IMR-90 (cell line): Measurements from ENCODE around the gene MEGF8. TPM values are rescaled to one million over a fixed set of nuclear protein-coding genes. Genes with fewer than 3 reads are reported as not detected.

ENCODE experiments used
- ATAC-seq: fragments of 200-7000 bp; cut with Tn5 transposase; 2 replicates; pipeline ENCODE4 v1.9.1; 2020; ENCODE audit warnings: low read depth, mild to moderate bottlenecking, moderate library complexity
- BruUV-seq: library from RNA; stranded (reverse); fragments of 400-500 nt; replicated peaks from 2 replicates; lab custom pipeline; 2021; lab: Mats Ljungman, UMichigan
- CTCF ChIA-PET: fragments of 300-600 bp; formaldehyde crosslinking; extraction: SDS; loops from one replicate; lab custom pipeline; 2021; ENCODE audit warnings: antibody characterized with exemption; lab: Yijun Ruan, JAX
- POLR2A ChIA-PET: fragments of 300-600 bp; sonication (Branson Sonifier 250); formaldehyde crosslinking; loops from one replicate; lab custom pipeline; 2022; ENCODE audit warnings: antibody characterized with exemption; ENCODE audit not compliant: unreplicated experiment; lab: Charles Lee
- DNase-seq: peaks from one replicate; pipeline ENCODE4 v3.0.0; 2013
- H2AFZ ChIP-seq: replicated peaks from 2 replicates; pipeline ENCODE3; 2013; ENCODE audit warnings: low read length, mild to moderate bottlenecking; ENCODE audit not compliant: poor library complexity
- H2AK5ac ChIP-seq: 2 replicates; pipeline ENCODE4 v1.6.1; 2013; ENCODE audit warnings: low read depth, low read length, inconsistent platforms
- H2AK9ac ChIP-seq: replicated peaks from 2 replicates; pipeline ENCODE3; 2013; ENCODE audit warnings: mild to moderate bottlenecking, low read depth, low read length, moderate library complexity; ENCODE audit not compliant: poor library complexity
- H2BK120ac ChIP-seq: 2 replicates; pipeline ENCODE4 v1.6.1; 2013; ENCODE audit warnings: low read depth, low read length, inconsistent platforms
- H2BK15ac ChIP-seq: 3 replicates; pipeline ENCODE4 v1.6.1; 2013; ENCODE audit warnings: low read depth, low read length, inconsistent platforms
- H2BK20ac ChIP-seq: 2 replicates; pipeline ENCODE4 v1.6.1; 2013; ENCODE audit warnings: low read depth, mild to moderate bottlenecking, inconsistent platforms, low read length, moderate library complexity
- H2BK5ac ChIP-seq: 2 replicates; pipeline ENCODE4 v1.6.1; 2013; ENCODE audit warnings: mild to moderate bottlenecking, low read depth, low read length, inconsistent platforms; ENCODE audit not compliant: poor library complexity, severe bottlenecking
- H3K14ac ChIP-seq: replicated peaks from 2 replicates; pipeline ENCODE4 v1.6.1; 2013; ENCODE audit warnings: low read depth, low read length, inconsistent platforms
- H3K18ac ChIP-seq: 2 replicates; pipeline ENCODE4 v1.6.1; 2013; ENCODE audit warnings: low read depth, low read length, control low read depth
- H3K23ac ChIP-seq: 2 replicates; pipeline ENCODE4 v1.6.1; 2013; ENCODE audit warnings: low read depth, low read length, inconsistent platforms
- H3K27ac ChIP-seq: 2 replicates; pipeline ENCODE4 v1.5.1; 2013; ENCODE audit warnings: mild to moderate bottlenecking, control low read depth, low read length; ENCODE audit not compliant: insufficient read depth
- H3K27me3 ChIP-seq: 2 replicates; pipeline ENCODE4 v1.6.1; 2013; ENCODE audit warnings: low read length; ENCODE audit not compliant: control insufficient read depth, insufficient read depth
- H3K36me3 ChIP-seq: 2 replicates; pipeline ENCODE4 v1.6.1; 2013; ENCODE audit warnings: low read length, mixed read lengths; ENCODE audit not compliant: control insufficient read depth, insufficient read depth
- H3K4ac ChIP-seq: 2 replicates; pipeline ENCODE4 v1.6.1; 2013; ENCODE audit warnings: low read depth, low read length, inconsistent platforms
- H3K4me1 ChIP-seq: 2 replicates; pipeline ENCODE4 v1.6.1; 2013; ENCODE audit warnings: low read length, mixed read lengths; ENCODE audit not compliant: control insufficient read depth, insufficient read depth
- H3K4me2 ChIP-seq: 2 replicates; pipeline ENCODE4 v1.6.1; 2013; ENCODE audit warnings: low read depth, mild to moderate bottlenecking, control low read depth, low read length, moderate library complexity
- H3K4me3 ChIP-seq: 2 replicates; pipeline ENCODE4 v1.5.1; 2013; ENCODE audit warnings: low read depth, mild to moderate bottlenecking, control low read depth, low read length, moderate library complexity; ENCODE audit not compliant: insufficient read depth
- H3K56ac ChIP-seq: 2 replicates; pipeline ENCODE4 v1.6.1; 2013; ENCODE audit warnings: low read length, inconsistent platforms; ENCODE audit not compliant: insufficient read depth; ENCODE audit errors: extremely low read depth
- H3K79me1 ChIP-seq, 2 experiments: 2 replicates each; pipeline ENCODE4 v1.6.1; 2013; ENCODE audit warnings: low read length in 2 of 2, inconsistent platforms in 1 of 2, low read depth in 1 of 2
- H3K9ac ChIP-seq: 2 replicates; pipeline ENCODE4 v1.6.1; 2013; ENCODE audit warnings: low read depth, low read length, control low read depth
- H3K9me1 ChIP-seq: 2 replicates; pipeline ENCODE4 v1.6.1; 2013; ENCODE audit warnings: low read length, inconsistent platforms; ENCODE audit not compliant: insufficient read depth
- H3K9me3 ChIP-seq: 2 replicates; pipeline ENCODE4 v1.6.1; 2013; ENCODE audit warnings: low read length; ENCODE audit not compliant: control insufficient read depth, insufficient read depth
- H4K20me1 ChIP-seq: 2 replicates; pipeline ENCODE4 v1.6.1; 2013; ENCODE audit warnings: low read length, inconsistent platforms; ENCODE audit not compliant: insufficient read depth
- H4K5ac ChIP-seq: 2 replicates; pipeline ENCODE4 v1.6.1; 2013; ENCODE audit warnings: mild to moderate bottlenecking, low read depth, low read length, control low read depth
- H4K8ac ChIP-seq, 2 experiments: 2 replicates each; pipeline ENCODE4 v1.6.1; 2013; ENCODE audit warnings: low read depth in 2 of 2, low read length in 2 of 2, control low read depth in 1 of 2, inconsistent platforms in 1 of 2
- H4K91ac ChIP-seq: 2 replicates; pipeline ENCODE4 v1.6.1; 2013; ENCODE audit warnings: low read depth, low read length, inconsistent platforms; ENCODE audit not compliant: insufficient read depth
- CEBPB ChIP-seq: IDR thresholded peaks from 2 replicates; pipeline ENCODE4 v1.6.1; 2012; ENCODE audit warnings: low read depth, low read length, improper control_type of control experiment
- CHD1 ChIP-seq: IDR thresholded peaks from 2 replicates; pipeline ENCODE4 v1.6.1; 2012; ENCODE audit warnings: low read depth, low read length, improper control_type of control experiment
- FOS ChIP-seq: fragments of 150-350 bp; IDR thresholded peaks from 2 replicates; pipeline ENCODE4 v1.6.1; 2016; ENCODE audit warnings: low read depth, low read length
- MAFK ChIP-seq: IDR thresholded peaks from 2 replicates; pipeline ENCODE4 v1.6.1; 2012; ENCODE audit warnings: low read depth, low read length, improper control_type of control experiment
- RAD21 ChIP-seq: IDR thresholded peaks from 2 replicates; pipeline ENCODE4 v1.6.1; 2012; ENCODE audit warnings: low read length, improper control_type of control experiment
- RCOR1 ChIP-seq: IDR thresholded peaks from 2 replicates; pipeline ENCODE4 v1.6.1; 2012; ENCODE audit warnings: mild to moderate bottlenecking, low read length, improper control_type of control experiment; ENCODE audit not compliant: insufficient replicate concordance
- WGBS, 2 experiments: methylation state at CpG; one replicate each; pipeline versions ENCODE4 v1.1.5 to v1.1.7; 2013; ENCODE audit warnings: missing lambda C conversion rate in 2 of 2; ENCODE audit not compliant: insufficient read length in 1 of 2; ENCODE audit errors: extremely low coverage in 2 of 2; 5-methylcytosine and 5-hydroxymethylcytosine counted together
- dilution Hi-C: fragments of 300-500 bp; cut with HindIII; formaldehyde crosslinking; loops from one replicate; pipeline ENCODE4 v1.14.3; 2018; ENCODE audit warnings: low sequenced_read_pairs; ENCODE audit not compliant: unreplicated experiment
- in situ Hi-C: fragments of 300-500 bp; cut with MboI; formaldehyde crosslinking; loops from 3 replicates; pipeline ENCODE4 v1.14.3; 2019; ENCODE audit warnings: low sequenced_read_pairs, inconsistent platforms, mixed read lengths
- intact Hi-C: fragments of 100-400 bp; cut with micrococcal nuclease; formaldehyde crosslinking; loops from 2 replicates; pipeline ENCODE4 v1.10.0; 2022
- polyA plus RNA-seq, 3 experiments: library from polyadenylated mRNA; depleted of rRNA; stranded (reverse); fragments of >200 nt; gene quantifications; 2 replicates each; pipeline ENCODE4 v1.2.3, GENCODE V29; 2012; ENCODE audit warnings: low replicate concordance in 1 of 3
- total RNA-seq: library from RNA; depleted of rRNA; stranded (reverse); fragments of >200 nt; gene quantifications from 2 replicates; pipeline ENCODE4 v1.2.3, GENCODE V29; 2012
- TF ChIP-seq, protein P1 (sequence below): conservative IDR thresholded peaks from 2 replicates; pipeline ENCODE4 v1.5.1; 2012; ENCODE audit warnings: mild to moderate bottlenecking, low read depth, low read length, improper control_type of control experiment
- TF ChIP-seq, protein P2 (sequence below): fragments of 150-350 bp; IDR thresholded peaks from 2 replicates; pipeline ENCODE4 v1.6.1; 2016; ENCODE audit warnings: low read depth, mild to moderate bottlenecking, low read length, moderate library complexity, borderline replicate concordance

Gene MEGF8
- total and polyA plus RNA-seq, 2 of the 4 experiments (the other 2 are of a cell fraction) = 2.3 to 12.5 TPM

DNA sequence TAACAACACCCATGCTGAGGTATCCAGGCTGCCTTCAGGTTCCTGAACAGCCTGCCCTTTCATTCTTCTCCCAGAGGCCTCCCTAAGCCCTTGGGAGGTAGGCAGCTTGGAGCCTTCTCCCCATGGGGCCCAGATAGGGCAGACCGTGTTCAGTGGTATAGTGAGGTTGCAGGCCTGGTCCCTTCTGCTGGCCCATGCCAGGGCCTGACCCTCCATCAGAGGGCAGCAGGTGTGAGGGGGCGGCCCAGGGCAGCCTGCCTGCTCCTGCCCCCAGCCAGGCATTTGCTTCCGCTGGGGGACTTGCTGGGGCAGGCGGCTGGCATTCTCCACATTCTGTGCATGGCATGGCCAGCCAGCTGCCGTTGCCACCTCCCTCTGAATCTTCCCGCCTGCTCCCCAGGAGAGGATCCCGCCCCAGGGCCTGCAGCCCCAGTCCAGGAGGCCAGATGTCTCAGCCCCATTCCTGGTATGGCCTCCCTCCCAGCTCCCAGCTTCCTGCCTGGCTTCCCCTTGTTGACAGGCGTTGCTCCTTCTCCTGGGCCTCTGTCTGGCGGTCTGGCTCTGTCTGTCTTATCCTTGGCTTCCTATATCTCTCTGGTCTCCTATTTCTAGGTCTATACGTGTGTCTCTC lies 47.5 kb upstream of the MEGF8 start:
- Histone ChIP-seq H2AFZ (no peak overlapping the region), H2BK120ac (no peak overlapping the region), H2BK20ac (no peak overlapping the region), H2AK5ac (peak overlapping the region; percentile 30; the same call in 1 of the 2 replicates), H3K9me3 (no peaks in the 10 kb centered on the region), H3K4ac (0 out of 2 replicates have a peak overlapping the region, but pooled peaks have one; percentile 13), H2BK5ac (peak overlapping the region; percentile 5), H4K8ac (no peak overlapping the region), H3K9ac (no peak overlapping the region), H3K18ac (no peak overlapping the region), H4K5ac (no peak overlapping the region), H3K56ac (no peak overlapping the region), H2BK15ac (no peak overlapping the region), H3K27me3 (no peaks in the 10 kb centered on the region), H3K4me1 (peaks cover 40% of the 10 kb centered on the region), H4K91ac (no peak overlapping the region), H3K4me3 (no peak overlapping the region), H3K14ac (no peak overlapping the region), H2AK9ac (peak overlapping the region; percentile 82), H4K20me1 (peaks cover 42% of the 10 kb centered on the region; the same call in 1 of the 2 replicates), H3K23ac (no peak overlapping the region), H3K27ac (peak overlapping the region; percentile 15), H3K4me2 (no peak overlapping the region), H3K36me3 (peaks cover 29% of the 10 kb centered on the region), H3K79me1 (peaks cover 33 to 82% of the 10 kb centered on the region in 2 experiments), H3K9me1 (peaks cover 12% of the 10 kb centered on the region)
- dilution Hi-C loops (no loop called here), in situ Hi-C loops (no loop called here), intact Hi-C loops (no loop called here)
- DNase-seq = no peak
- TF ChIP-seq CHD1 = no peak
- no peak for TF ChIP-seq FOS
- TF ChIP-seq MAFK = no peak
- no peak for TF ChIP-seq CEBPB
- TF ChIP-seq RAD21 = no peak
- TF ChIP-seq RCOR1 = no peak
- TF ChIP-seq, protein P1, sequence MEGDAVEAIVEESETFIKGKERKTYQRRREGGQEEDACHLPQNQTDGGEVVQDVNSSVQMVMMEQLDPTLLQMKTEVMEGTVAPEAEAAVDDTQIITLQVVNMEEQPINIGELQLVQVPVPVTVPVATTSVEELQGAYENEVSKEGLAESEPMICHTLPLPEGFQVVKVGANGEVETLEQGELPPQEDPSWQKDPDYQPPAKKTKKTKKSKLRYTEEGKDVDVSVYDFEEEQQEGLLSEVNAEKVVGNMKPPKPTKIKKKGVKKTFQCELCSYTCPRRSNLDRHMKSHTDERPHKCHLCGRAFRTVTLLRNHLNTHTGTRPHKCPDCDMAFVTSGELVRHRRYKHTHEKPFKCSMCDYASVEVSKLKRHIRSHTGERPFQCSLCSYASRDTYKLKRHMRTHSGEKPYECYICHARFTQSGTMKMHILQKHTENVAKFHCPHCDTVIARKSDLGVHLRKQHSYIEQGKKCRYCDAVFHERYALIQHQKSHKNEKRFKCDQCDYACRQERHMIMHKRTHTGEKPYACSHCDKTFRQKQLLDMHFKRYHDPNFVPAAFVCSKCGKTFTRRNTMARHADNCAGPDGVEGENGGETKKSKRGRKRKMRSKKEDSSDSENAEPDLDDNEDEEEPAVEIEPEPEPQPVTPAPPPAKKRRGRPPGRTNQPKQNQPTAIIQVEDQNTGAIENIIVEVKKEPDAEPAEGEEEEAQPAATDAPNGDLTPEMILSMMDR = no peak
- TF ChIP-seq, protein P2, sequence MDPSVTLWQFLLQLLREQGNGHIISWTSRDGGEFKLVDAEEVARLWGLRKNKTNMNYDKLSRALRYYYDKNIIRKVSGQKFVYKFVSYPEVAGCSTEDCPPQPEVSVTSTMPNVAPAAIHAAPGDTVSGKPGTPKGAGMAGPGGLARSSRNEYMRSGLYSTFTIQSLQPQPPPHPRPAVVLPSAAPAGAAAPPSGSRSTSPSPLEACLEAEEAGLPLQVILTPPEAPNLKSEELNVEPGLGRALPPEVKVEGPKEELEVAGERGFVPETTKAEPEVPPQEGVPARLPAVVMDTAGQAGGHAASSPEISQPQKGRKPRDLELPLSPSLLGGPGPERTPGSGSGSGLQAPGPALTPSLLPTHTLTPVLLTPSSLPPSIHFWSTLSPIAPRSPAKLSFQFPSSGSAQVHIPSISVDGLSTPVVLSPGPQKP = no peak
- POLR2A ChIA-PET = interaction anchor here (0.8 kb wide), 1 partner anchor 34 kb away, joined by 6 read pairs; no protein-coding TSS in a partner anchor
- WGBS, 2 experiments = 46% methylated on average over 8 of the region's 10 CpGs; no CpG with 5 or more reads in 1 of the 2 experiments
- no TSS peak for BruUV-seq
- ATAC-seq = no peak
- CTCF ChIA-PET = interaction anchor here (3.6 kb wide), 1 partner anchor 33 kb away, joined by 29 read pairs; no protein-coding TSS in a partner anchor
